Keratinocyte (primary cell): ENCODE results near the gene S100A13. TPM values are rescaled to one million over a fixed set of nuclear protein-coding genes. Genes with fewer than 3 reads are reported as not detected.

Source experiments
- DNase-seq: peaks from one replicate; pipeline ENCODE4 v3.0.0-alpha.2; 2011; ENCODE audit warnings: low read depth, missing footprints, low spot score
- FAIRE-seq: peaks from 2 replicates; lab custom pipeline; 2011; peaks lifted over from hg19 to GRCh38; lab: Jason Lieb, UNC
- H2AFZ ChIP-seq: 2 replicates; pipeline ENCODE4 v1.6.0; 2012; ENCODE audit warnings: low read length, control low read depth, inconsistent platforms; ENCODE audit not compliant: control insufficient read depth
- H3K27ac ChIP-seq: 2 replicates; pipeline ENCODE4 v1.5.1; 2011; ENCODE audit warnings: low read length; ENCODE audit not compliant: control insufficient read depth, insufficient read depth
- H3K27me3 ChIP-seq: 3 replicates; pipeline ENCODE4 v1.6.0; 2011; ENCODE audit warnings: low read length; ENCODE audit not compliant: control insufficient read depth, insufficient read depth; ENCODE audit errors: extremely low read depth
- H3K36me3 ChIP-seq, 2 experiments: 2 replicates in 1 of 2; 3 replicates in 1 of 2; pipeline ENCODE4 v1.5.1; 2011; ENCODE audit warnings: low read length in 2 of 2, mild to moderate bottlenecking in 1 of 2; ENCODE audit not compliant: control insufficient read depth in 2 of 2, insufficient read depth in 2 of 2; ENCODE audit errors: extremely low read depth in 1 of 2
- H3K4me1 ChIP-seq: 3 replicates; pipeline ENCODE4 v1.5.1; 2011; ENCODE audit warnings: low read length; ENCODE audit not compliant: control insufficient read depth, insufficient read depth; ENCODE audit errors: extremely low read depth
- H3K4me2 ChIP-seq: 3 replicates; pipeline ENCODE4 v1.6.0; 2011; ENCODE audit warnings: low read depth, low read length; ENCODE audit not compliant: control insufficient read depth, insufficient read depth; ENCODE audit errors: extremely low read depth
- H3K4me3 ChIP-seq, 3 experiments: fragments of 200-600 bp in 1 of 3; sonication (generic) in 1 of 3; 2 replicates in 2 of 3; 3 replicates in 1 of 3; pipeline ENCODE4 v1.5.1; 2011 to 2016; ENCODE audit warnings: low read length in 3 of 3, mild to moderate bottlenecking in 3 of 3, control low read depth in 2 of 3, inconsistent platforms in 1 of 3, low read depth in 1 of 3, mixed read lengths in 1 of 3, mixed run types in 1 of 3, moderate library complexity in 1 of 3; ENCODE audit not compliant: control insufficient read depth in 2 of 3, insufficient read depth in 2 of 3; ENCODE audit errors: extremely low read depth in 1 of 3
- H3K79me2 ChIP-seq: 2 replicates; pipeline ENCODE4 v1.6.0; 2012; ENCODE audit warnings: low read length; ENCODE audit not compliant: control insufficient read depth, insufficient read depth
- H3K9ac ChIP-seq: 3 replicates; pipeline ENCODE4 v1.6.0; 2011; ENCODE audit warnings: low read length; ENCODE audit not compliant: control insufficient read depth, insufficient read depth; ENCODE audit errors: extremely low read depth
- H3K9me1 ChIP-seq: 3 replicates; pipeline ENCODE4 v1.6.0; 2011; ENCODE audit warnings: low read length; ENCODE audit not compliant: control insufficient read depth, insufficient read depth; ENCODE audit errors: extremely low read depth
- H3K9me3 ChIP-seq: 2 replicates; pipeline ENCODE4 v1.5.1; 2012; ENCODE audit warnings: low read depth, low read length; ENCODE audit not compliant: control insufficient read depth
- H4K20me1 ChIP-seq: 3 replicates; pipeline ENCODE4 v1.6.0; 2011; ENCODE audit warnings: low read length; ENCODE audit not compliant: control insufficient read depth, insufficient read depth; ENCODE audit errors: extremely low read depth
- CTCF ChIP-seq, 3 experiments: IDR thresholded peaks in 1 of 3; conservative IDR thresholded peaks in 1 of 3; optimal IDR thresholded peaks in 1 of 3; 2 replicates in 2 of 3; 3 replicates in 1 of 3; pipeline versions ENCODE3 to v1.5.1; 2011; ENCODE audit warnings: low read length in 3 of 3, mild to moderate bottlenecking in 3 of 3, moderate library complexity in 2 of 3, control low read depth in 1 of 3, inconsistent platforms in 1 of 3; ENCODE audit not compliant: insufficient read depth in 2 of 3; ENCODE audit errors: extremely low read depth in 1 of 3
- EZH2 ChIP-seq: IDR thresholded peaks from one replicate; pipeline ENCODE4 v1.6.1; 2012; ENCODE audit warnings: inconsistent platforms, mild to moderate bottlenecking, low read length, moderate library complexity
- dilution Hi-C: fragments of 300-500 bp; cut with MboI; formaldehyde crosslinking; loops from one replicate; pipeline ENCODE4 v1.7.0; 2020; ENCODE audit warnings: low sequenced_read_pairs; ENCODE audit not compliant: extremely low pct_ligation_motif_present
- polyA plus RNA-seq, 5 experiments: library from polyadenylated mRNA; depleted of rRNA in 3 of 5; stranded (reverse) in 3 of 5; stranded (forward) in 1 of 5; unstranded in 1 of 5; fragments of >200 nt; gene quantifications; 1 replicate in 1 of 5; 2 replicates in 3 of 5; 3 replicates in 1 of 5; pipeline versions ENCODE4 v1.2.1 to v1.2.3, GENCODE V29; 2011 to 2012; ENCODE audit warnings: missing spikeins in 2 of 5, low read depth in 1 of 5, low replicate concordance in 1 of 5

S100A13 gene
- polyA plus RNA-seq, 1 donor (not counting 4 experiments of a cell fraction or from before 2014, with no cell fraction given): 215 TPM

GRCh38 chr1:153609585-153609907, 17.8 kb downstream of the S100A13 start:
- peak overlapping the region; percentile 81 for H3K27ac ChIP-seq
- TF ChIP-seq EZH2: no peak
- TF ChIP-seq CTCF (optimal IDR thresholded peaks at IDR 0.05 in 1 of 3, IDR thresholded peaks at IDR 0.05 in 1 of 3, conservative IDR thresholded peaks at IDR 0.05 in 1 of 3; ENCODE audit: extremely low read depth in 1 of 3, insufficient read depth in 2 of 3, low read length in 3 of 3): no peak
- peaks cover 5% of the 10 kb centered on the region for H4K20me1 ChIP-seq
- H3K9ac ChIP-seq: peak overlapping the region; percentile 99
- dilution Hi-C loops: no loop called here
- H3K36me3 ChIP-seq: peaks cover 27 to 56% of the 10 kb centered on the region in 2 experiments
- H3K4me3 ChIP-seq: peak overlapping the region; percentile 55 to 98 (median 90)
- peaks cover 41% of the 10 kb centered on the region for H3K4me1 ChIP-seq
- no peaks in the 10 kb centered on the region for H3K27me3 ChIP-seq
- H3K4me2 ChIP-seq: peak overlapping the region; percentile 98
- peaks cover 63% of the 10 kb centered on the region for H3K79me2 ChIP-seq
- H3K9me3 ChIP-seq: no peaks in the 10 kb centered on the region
- DNase-seq (no peak), FAIRE-seq (no peak)
- no peak overlapping the region for H2AFZ ChIP-seq
- no peaks in the 10 kb centered on the region for H3K9me1 ChIP-seq

- H3K36me3 ChIP-seq: peaks cover 25 to 50% of the 10 kb centered on the region in 2 experiments
- peak overlapping the region; percentile 98 for H3K4me2 ChIP-seq
- H2AFZ ChIP-seq: no peak overlapping the region
- H3K9ac ChIP-seq: peak overlapping the region; percentile 99
- dilution Hi-C loops: no loop called here
- H3K27ac ChIP-seq: peak overlapping the region; percentile 81
- H3K9me1 ChIP-seq: no peaks in the 10 kb centered on the region
- peaks cover 57% of the 10 kb centered on the region for H3K79me2 ChIP-seq
- FAIRE-seq: peak; percentile 65
- TF ChIP-seq CTCF (optimal IDR thresholded peaks at IDR 0.05 in 1 of 3, IDR thresholded peaks at IDR 0.05 in 1 of 3, conservative IDR thresholded peaks at IDR 0.05 in 1 of 3; ENCODE audit: extremely low read depth in 1 of 3, insufficient read depth in 2 of 3, low read length in 3 of 3) (no peak), EZH2 (no peak)
- no peak for DNase-seq
- no peaks in the 10 kb centered on the region for H3K27me3 ChIP-seq
- H3K4me1 ChIP-seq: peaks cover 35% of the 10 kb centered on the region
- no peaks in the 10 kb centered on the region for H3K9me3 ChIP-seq
- H3K4me3 ChIP-seq: peak overlapping the region; percentile 55 to 98 (median 90)
- peaks cover 5% of the 10 kb centered on the region for H4K20me1 ChIP-seq
These were observed 18.3 kb downstream of the S100A13 start for GRCh38 chr1:153608742-153609584.
